Measurements from ENCODE around the gene EN1.

GRCh38 chr2:118864207-118864606, 16.8 kb upstream of the EN1 start:
- no peak for TF ChIP-seq POLR2A (IDR thresholded peaks at IDR 0.05; ENCODE audit: extremely low read depth, insufficient read length)
- no peak for TF ChIP-seq CTCF (IDR thresholded peaks at IDR 0.05; ENCODE audit: low read depth, low read length)

Data from NB4 (cell line).